Astrocyte of the hippocampus (primary cell): ENCODE data around the gene SH3D21.

Source experiments
- DNase-seq: peaks from one replicate; pipeline ENCODE4 v3.0.0; 2011; ENCODE audit warnings: low read depth, low spot score

Gene SH3D21

DNA sequence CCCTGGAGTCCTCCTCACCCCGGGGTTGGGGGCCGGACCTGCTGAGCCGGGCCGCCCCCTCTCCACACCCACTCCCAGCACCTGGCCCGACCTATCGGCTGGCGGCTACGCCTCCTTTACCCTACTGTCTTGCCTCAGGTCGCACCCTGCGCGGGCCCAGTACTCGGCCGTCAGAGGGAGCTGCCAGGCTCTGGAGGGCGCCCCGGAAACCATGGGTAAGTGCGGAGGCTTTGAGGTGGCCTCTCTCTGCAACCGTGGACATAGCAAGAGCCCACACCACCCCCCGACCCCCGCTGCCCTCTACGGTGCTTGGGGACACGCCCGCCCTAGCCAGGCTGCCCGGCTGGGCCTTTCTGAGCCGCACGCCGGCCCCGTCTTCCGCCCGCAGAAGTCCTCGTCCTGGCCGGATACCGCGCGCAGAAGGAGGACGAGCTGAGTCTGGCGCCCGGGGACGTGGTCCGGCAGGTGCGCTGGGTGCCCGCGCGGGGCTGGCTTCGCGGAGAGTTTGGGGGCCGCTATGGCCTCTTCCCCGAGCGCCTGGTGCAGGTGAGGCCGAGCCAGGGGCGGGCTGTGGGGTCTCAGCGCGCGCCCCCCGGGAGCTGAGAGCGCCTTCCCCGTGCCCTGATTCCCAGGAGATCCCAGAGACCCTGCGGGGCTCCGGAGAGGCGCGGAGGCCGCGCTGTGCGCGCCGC is at the start of gene SH3D21:
Gene SH3D21, plus strand, starts transcription at position 159 of the 692 bp plus-strand sequence. Its CDS starts 53 bp downstream, at position 212.
- DNase-seq: peak; percentile 48

DNA sequence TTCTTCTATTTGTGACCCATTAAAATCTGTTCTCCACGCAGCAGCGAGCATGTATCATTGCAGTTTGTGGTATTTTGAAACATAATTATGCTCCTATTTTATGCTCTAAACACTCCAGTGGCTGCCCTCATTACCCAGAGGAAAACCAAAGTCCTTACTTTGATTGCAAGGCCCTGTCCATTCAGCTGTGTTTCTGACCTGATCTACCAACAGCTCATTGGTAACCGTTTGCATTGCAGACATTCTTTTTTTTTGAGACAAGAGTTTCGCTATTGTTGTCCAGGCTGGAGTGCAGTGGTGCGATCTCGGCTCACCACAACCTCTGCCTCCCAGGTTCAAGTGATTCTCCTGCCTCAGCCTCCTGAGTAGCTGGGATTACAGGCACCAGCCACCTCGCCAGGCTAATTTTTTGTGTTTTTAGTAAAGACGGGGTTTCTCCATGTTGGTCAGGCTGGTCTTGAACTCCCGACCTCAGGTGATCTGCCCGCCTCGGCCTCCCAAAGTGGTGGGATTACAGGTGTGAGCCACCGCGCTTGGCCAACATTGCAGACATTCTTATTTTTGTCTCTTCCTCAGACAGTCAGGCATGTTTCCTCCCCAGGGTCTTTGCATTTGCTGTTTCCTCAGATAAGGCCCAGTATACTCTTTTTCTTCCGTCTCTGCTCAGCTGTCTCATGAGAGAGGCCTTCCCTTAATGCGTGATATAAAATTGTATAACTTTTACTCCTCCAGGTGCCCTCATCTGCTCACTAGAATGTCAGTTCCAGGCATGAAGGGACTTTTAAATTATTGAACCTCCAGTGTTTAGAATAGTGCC is 49.4 kb upstream of the SH3D21 start:
- DNase-seq: no peak

DNA sequence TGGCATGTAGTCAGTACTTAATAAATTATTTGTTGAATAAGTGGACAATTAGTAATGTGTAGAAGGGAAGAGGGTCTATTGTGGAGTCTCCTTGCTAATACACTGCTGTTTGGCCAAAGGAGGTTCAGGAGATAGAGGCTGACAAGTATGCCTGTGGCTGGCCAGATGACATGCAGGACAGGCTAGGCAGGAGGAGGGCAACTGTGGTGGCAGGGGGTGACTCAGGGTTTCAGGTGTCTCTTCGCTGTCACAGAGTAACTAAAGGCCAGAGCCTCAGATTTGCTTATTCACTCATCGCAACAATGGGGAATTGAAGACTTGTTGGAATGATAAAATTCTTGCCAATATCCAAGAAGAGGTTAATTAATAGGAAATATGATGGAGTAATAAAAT is 48.8 kb upstream of the SH3D21 start:
- DNase-seq: no peak

GRCh38 chr1:36258960-36259344 is 47.2 kb upstream of the SH3D21 start:
- peak; percentile 60 for DNase-seq

DNA sequence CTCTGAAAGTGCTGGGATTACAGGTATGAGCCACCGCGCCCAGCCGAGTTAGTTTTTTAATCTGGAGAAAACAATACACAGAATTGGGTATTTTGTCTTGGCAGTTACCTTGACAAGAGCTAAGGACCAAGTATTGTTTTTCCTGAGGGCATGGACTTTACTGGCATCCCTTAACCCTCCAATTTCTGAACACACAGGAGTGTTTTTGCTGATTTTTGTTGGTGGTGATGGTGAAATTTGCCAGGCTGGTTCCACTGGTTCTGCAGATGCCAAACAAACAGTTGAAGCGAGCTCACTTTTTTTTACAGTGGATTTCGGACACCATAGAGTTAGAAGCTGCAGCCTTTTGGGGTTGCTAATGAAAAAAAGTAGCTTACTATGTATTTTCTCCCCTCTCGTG is 37.2 kb upstream of the SH3D21 start:
- no peak for DNase-seq

DNA sequence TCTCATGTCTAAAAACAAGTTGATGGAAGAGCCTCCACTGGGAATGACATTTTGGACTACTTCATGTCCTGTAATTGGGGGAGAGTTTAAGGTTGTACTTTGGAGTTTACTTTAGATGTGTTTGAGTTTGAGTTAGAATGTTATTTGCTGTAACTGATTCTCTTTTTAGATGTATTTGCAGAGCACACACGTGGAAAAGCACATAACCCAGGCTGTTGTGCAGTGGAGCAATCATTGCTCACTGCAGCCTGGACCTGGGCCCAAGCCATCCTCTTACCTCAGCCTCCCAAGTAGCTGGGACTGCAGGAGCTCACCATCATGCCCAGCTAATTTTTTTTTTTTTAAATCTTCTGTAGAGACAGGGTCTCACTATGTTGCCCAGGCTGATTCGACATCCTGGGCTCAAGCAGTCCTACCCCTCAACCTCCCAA is 36.7 kb upstream of the SH3D21 start:
- no peak for DNase-seq

DNA sequence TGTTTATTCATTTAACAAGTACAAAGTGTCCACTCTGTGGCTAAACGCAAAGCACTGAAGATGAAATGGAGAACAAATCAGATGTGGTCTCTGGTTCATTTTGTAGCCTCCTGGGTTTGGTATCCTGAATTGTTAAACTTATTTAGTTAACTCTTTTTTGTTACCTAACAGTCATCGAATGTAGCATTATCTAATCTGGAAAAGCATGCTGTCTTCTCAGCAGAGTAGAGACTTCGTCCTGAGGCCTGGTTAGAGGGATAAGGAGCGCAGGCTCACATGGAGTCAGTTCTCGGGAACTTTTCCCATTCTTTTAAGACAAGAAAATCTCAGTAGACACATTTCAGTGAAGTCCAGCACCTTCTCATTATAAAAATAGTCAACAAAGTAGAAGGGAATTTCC is 33.1 kb upstream of the SH3D21 start:
- DNase-seq: no peak

- DNase-seq: no peak
These were observed 32.0 kb upstream of the SH3D21 start for GRCh38 chr1:36274201-36274600.

- no peak for DNase-seq
These were observed 29.5 kb upstream of the SH3D21 start for GRCh38 chr1:36276688-36277087.

- peak; percentile 30 for DNase-seq
These were observed 26.9 kb upstream of the SH3D21 start for GRCh38 chr1:36279110-36279788.

DNA sequence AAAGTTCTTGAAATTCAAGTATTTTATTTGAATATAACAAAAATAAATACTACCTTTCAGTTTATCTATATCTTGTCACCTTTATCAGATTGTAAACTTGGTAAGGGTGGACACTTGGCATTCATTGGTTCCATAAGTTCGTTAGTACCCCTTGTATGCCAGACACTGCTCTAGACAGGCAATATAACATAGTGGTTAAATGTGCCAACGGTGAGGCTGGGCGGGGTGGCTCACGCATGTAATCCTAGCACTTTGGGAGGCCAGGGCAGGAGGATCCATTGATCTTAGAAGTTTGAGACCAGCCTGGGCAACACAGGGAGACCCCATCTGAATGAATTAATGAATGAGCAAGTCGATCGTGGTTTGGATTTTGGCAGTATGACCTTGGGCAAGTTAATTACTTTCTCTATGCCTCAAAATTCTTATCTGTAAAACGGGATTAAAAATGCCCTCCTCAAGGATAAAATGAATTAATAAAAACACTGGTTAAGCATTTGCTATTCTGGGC is 26.3 kb upstream of the SH3D21 start:
- no peak for DNase-seq

GRCh38 chr1:36284061-36284460 is 22.1 kb upstream of the SH3D21 start:
- no peak for DNase-seq

GRCh38 chr1:36284517-36284916 is 21.7 kb upstream of the SH3D21 start:
- DNase-seq: no peak

DNA sequence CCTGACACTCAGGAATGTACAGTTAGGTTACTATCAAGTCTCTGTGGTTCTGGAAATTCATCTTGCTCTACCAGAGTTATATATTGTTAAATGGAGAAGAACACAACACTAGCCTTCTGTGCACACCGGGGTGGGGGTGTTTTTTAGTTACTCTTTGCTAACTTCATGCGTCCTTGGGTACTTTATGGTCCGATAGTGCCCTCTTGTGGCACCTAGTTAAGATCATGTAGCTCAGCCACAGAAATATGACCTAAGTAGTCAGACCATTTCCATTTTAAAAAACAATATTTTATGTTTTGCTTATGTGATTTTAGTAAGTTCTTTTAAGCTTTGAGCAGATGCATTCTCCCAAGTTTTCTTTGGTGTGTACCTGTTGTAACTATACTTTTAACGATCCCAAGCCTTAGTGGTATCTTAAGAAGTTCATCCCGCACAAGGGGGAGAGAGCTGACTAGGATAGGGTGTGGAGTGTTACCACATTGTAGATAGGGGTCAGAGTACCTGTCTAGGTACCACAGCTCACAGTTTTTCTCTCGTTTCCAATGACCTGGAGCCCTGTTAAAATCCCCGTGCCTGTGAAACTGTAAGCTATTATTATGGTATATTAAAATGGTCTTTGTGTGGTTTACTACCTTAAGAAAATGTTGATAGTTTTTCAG is 20.6 kb upstream of the SH3D21 start:
- DNase-seq: peak; percentile 91

DNA sequence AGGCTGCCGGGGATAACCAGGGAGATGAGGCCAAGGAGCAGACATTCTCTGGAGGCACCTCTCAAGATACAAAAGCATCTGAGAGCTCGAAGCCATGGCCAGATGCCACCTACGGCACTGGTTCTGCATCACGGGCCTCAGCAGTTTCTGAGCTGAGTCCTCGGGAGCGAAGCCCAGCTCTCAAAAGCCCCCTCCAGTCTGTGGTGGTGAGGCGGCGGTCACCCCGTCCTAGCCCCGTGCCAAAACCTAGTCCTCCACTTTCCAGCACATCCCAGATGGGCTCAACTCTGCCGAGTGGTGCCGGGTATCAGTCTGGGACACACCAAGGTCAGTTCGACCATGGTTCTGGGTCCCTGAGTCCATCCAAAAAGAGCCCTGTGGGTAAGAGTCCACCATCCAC is 19.4 kb upstream of the SH3D21 start:
- DNase-seq: no peak

DNA sequence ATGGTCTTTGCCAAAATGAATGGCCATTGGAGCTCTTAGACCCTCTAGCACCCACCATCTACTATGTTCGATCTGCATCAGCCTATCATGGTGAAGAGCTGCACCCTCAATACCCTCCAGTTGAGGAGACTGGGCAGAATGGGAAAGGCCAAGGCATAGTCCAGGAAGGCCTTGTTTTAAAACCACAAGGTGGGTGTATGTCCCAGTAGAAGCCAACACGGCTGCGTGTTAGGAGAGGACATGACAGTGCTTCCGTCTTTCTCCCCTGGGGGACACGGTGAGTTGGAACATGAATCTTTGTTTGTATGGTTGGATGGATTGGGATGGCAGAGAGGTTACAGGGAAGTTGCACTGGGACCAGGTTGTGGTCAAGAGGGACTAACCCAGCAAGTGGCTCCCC is 18.6 kb upstream of the SH3D21 start:
- no peak for DNase-seq

DNA sequence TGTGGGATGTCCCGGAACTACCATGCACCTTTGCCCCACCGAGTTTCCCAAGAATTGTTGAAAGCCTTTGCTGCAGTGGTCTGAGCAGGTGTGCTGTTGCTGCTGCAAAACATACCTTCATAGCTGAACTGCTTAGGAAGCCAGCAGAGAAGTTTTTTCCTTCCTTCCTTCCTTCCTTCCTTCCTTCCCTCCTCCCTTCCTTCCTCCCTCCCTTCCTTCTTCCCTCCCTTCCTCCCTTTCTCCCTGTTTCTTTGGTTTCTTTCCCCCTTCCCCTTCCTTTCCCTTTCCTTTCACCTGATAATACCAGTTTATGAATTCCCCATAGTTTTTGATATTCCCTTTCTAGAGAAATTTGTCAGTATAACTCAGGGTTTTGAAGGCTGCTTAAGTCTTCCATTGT is 10.8 kb upstream of the SH3D21 start:
- DNase-seq: no peak

DNA sequence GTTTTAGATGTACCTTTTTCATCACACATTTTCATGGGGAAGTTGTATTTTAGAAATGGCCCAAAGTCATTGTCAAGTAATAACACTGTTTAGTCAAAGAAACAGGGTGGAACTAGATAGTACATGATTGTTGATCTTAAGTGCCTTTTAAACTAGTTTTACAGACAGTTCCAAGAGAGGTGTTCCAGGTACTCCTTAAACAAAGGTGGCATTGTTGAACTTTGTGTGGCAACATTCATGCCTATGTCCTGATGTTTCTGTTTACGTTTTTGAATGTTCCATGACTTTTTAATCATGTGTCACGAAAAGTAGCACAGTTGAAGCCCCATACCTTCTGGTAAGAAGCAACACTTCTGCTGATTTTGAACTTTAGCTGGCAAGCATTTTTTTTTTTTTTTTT is 9.1 kb upstream of the SH3D21 start:
- no peak for DNase-seq

DNA sequence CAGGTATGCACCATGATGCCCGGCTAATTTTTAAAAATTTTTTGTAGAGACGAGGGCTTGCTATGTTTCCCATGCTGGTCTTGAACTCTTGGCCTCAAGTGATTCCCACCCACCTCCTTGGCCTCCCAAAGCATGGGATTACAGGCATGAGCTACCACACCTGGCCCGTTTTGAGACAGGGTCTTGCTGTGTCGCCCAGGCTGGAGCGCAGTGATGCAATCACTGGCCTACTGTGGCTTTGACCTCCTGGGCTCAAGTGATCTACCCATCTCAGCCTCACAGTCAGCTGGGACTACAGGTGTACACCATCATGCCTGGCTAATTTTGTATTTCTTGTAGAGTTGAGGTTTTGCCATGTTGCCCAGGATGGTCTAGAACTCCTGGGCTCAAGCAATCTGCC is 7.5 kb upstream of the SH3D21 start:
- no peak for DNase-seq

GRCh38 chr1:36300526-36300925 is 5.6 kb upstream of the SH3D21 start:
- no peak for DNase-seq

DNA sequence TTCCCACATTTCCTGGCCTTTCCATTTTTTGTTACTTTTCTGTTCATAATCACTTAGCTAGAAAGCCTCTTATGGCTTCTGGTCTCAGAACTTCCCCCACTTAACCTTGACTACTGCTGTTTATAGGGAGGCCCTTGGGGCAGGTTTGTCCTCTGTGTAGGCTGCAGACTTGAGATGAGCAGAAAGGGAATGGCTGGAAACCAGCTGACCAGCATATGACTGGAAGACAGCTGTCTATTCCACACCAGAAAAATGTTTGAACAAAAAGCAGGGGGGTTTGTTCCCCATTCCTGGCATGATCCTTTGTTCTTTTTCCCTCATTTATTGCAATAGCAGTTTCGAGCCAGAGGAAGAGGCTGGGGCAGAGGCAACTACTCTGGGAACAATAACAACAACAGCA is 4.9 kb upstream of the SH3D21 start:
- no peak for DNase-seq

- DNase-seq: no peak
These were observed 2.9 kb upstream of the SH3D21 start for GRCh38 chr1:36303244-36303643.
